HEK293 (cell line): ENCODE data around the gene TMC5.

Source experiments
- CTCF ChIA-PET: fragments of 350-600 bp; formaldehyde crosslinking; extraction: SDS; loops from one replicate; lab custom pipeline; 2021; ENCODE audit warnings: antibody characterized with exemption; lab: Yijun Ruan, JAX
- POLR2A ChIA-PET: fragments of 300-600 bp; formaldehyde crosslinking; extraction: SDS; loops from one replicate; lab custom pipeline; 2020; ENCODE audit warnings: antibody characterized with exemption, inconsistent platforms; lab: Yijun Ruan, JAX
- H3K27ac ChIP-seq: fragments of 200-500 bp; sonication (Bioruptor generic); 2 replicates; pipeline ENCODE4 v1.5.1; 2014; ENCODE audit warnings: low read depth, low read length, control low read depth, inconsistent platforms; ENCODE audit errors: extremely low read depth
- H3K36me3 ChIP-seq, 2 experiments: fragments of 200-500 bp in 1 of 2; sonication (Bioruptor generic) in 1 of 2; 1 replicate in 1 of 2; 2 replicates in 1 of 2; pipeline ENCODE4 v1.5.1; 2014 to 2017; ENCODE audit warnings: inconsistent platforms in 2 of 2, low read length in 2 of 2; ENCODE audit not compliant: control insufficient read depth in 2 of 2, insufficient read depth in 1 of 2
- H3K4me1 ChIP-seq: fragments of 200-500 bp; sonication (Bioruptor generic); 2 replicates; pipeline ENCODE4 v1.5.1; 2014; ENCODE audit warnings: mild to moderate bottlenecking, low read length, inconsistent platforms; ENCODE audit not compliant: control insufficient read depth, insufficient read depth
- H3K4me3 ChIP-seq: 2 replicates; pipeline ENCODE4 v1.5.1; 2011; ENCODE audit warnings: low read depth, mild to moderate bottlenecking, control low read depth, low read length, moderate library complexity
- H3K9me3 ChIP-seq: fragments of 200-500 bp; sonication (Bioruptor generic); 2 replicates; pipeline ENCODE4 v1.5.1; 2014; ENCODE audit warnings: low read depth, low read length, inconsistent platforms; ENCODE audit not compliant: control insufficient read depth, insufficient read depth
- EGR2 ChIP-seq: fragments of 450-650 bp; formaldehyde crosslinking; IDR thresholded peaks from 2 replicates; pipeline ENCODE4 v1.5.1; 2016; ENCODE audit warnings: low read depth, missing biosample characterization, missing genetic modification characterization
- KLF10 ChIP-seq: fragments of 450-650 bp; IDR thresholded peaks from 2 replicates; pipeline ENCODE4 v1.5.1; 2018; ENCODE audit warnings: missing biosample characterization, mild to moderate bottlenecking, missing genetic modification characterization
- YY1 ChIP-seq: fragments of 450-650 bp; formaldehyde crosslinking; IDR thresholded peaks from 2 replicates; pipeline ENCODE4 v1.5.1; 2018; ENCODE audit warnings: missing biosample characterization, missing genetic modification characterization
- ZBTB20 ChIP-seq: fragments of 450-650 bp; formaldehyde crosslinking; IDR thresholded peaks from 2 replicates; pipeline ENCODE4 v1.5.1; 2016; ENCODE audit warnings: missing biosample characterization, missing genetic modification characterization
- ZIC2 ChIP-seq: fragments of 450-650 bp; formaldehyde crosslinking; IDR thresholded peaks from 2 replicates; pipeline ENCODE4 v1.5.1; 2016; ENCODE audit warnings: missing biosample characterization, missing genetic modification characterization
- ZNF324 ChIP-seq: fragments of 450-650 bp; formaldehyde crosslinking; IDR thresholded peaks from 2 replicates; pipeline ENCODE4 v1.5.1; 2016; ENCODE audit warnings: missing biosample characterization, missing genetic modification characterization
- ZNF335 ChIP-seq: fragments of 450-650 bp; formaldehyde crosslinking; conservative IDR thresholded peaks from 2 replicates; pipeline ENCODE4 v1.5.1; 2016; ENCODE audit warnings: missing biosample characterization, missing genetic modification characterization
- ZNF426 ChIP-seq: fragments of 450-650 bp; formaldehyde crosslinking; IDR thresholded peaks from 2 replicates; pipeline ENCODE4 v1.5.1; 2017; ENCODE audit warnings: missing biosample characterization, missing genetic modification characterization, mild to moderate bottlenecking, inconsistent platforms, moderate library complexity
- ZNF629 ChIP-seq: fragments of 450-650 bp; formaldehyde crosslinking; IDR thresholded peaks from 2 replicates; pipeline ENCODE4 v1.5.1; 2017; ENCODE audit warnings: missing biosample characterization, missing genetic modification characterization
- ZNF843 ChIP-seq: fragments of 450-650 bp; formaldehyde crosslinking; IDR thresholded peaks from 2 replicates; pipeline ENCODE4 v1.5.1; 2016; ENCODE audit warnings: missing biosample characterization, missing genetic modification characterization
- ZXDB ChIP-seq: fragments of 450-650 bp; formaldehyde crosslinking; IDR thresholded peaks from 2 replicates; pipeline ENCODE4 v1.5.1; 2016; ENCODE audit warnings: missing biosample characterization, missing genetic modification characterization
- TF ChIP-seq, protein P1 (sequence below): sonication (generic); formaldehyde crosslinking; IDR thresholded peaks from 2 replicates; pipeline ENCODE4 v1.8.1; 2022; ENCODE audit warnings: mild to moderate bottlenecking, moderate library complexity, missing genetic modification reagents
- TF ChIP-seq, protein P2 (sequence below): fragments of 450-650 bp; formaldehyde crosslinking; IDR thresholded peaks from 2 replicates; pipeline ENCODE4 v1.5.1; 2016; ENCODE audit warnings: missing biosample characterization, missing genetic modification characterization
- TF ChIP-seq, protein P3 (sequence below): fragments of 450-650 bp; formaldehyde crosslinking; IDR thresholded peaks from 2 replicates; pipeline ENCODE4 v1.5.1; 2017; ENCODE audit warnings: missing biosample characterization, missing genetic modification characterization
- TF ChIP-seq, protein P4 (sequence below): fragments of 450-650 bp; formaldehyde crosslinking; IDR thresholded peaks from 2 replicates; pipeline ENCODE4 v1.5.1; 2016; ENCODE audit warnings: missing biosample characterization, missing genetic modification characterization
- TF ChIP-seq, protein P5 (sequence below): fragments of 450-650 bp; formaldehyde crosslinking; conservative IDR thresholded peaks from 2 replicates; pipeline ENCODE4 v1.5.1; 2016; ENCODE audit warnings: low read depth, missing biosample characterization, missing genetic modification characterization
- TF ChIP-seq, protein P6 (sequence below): fragments of 450-650 bp; formaldehyde crosslinking; IDR thresholded peaks from 2 replicates; pipeline ENCODE4 v1.5.1; 2016; ENCODE audit warnings: missing biosample characterization, missing genetic modification characterization

Gene TMC5

DNA sequence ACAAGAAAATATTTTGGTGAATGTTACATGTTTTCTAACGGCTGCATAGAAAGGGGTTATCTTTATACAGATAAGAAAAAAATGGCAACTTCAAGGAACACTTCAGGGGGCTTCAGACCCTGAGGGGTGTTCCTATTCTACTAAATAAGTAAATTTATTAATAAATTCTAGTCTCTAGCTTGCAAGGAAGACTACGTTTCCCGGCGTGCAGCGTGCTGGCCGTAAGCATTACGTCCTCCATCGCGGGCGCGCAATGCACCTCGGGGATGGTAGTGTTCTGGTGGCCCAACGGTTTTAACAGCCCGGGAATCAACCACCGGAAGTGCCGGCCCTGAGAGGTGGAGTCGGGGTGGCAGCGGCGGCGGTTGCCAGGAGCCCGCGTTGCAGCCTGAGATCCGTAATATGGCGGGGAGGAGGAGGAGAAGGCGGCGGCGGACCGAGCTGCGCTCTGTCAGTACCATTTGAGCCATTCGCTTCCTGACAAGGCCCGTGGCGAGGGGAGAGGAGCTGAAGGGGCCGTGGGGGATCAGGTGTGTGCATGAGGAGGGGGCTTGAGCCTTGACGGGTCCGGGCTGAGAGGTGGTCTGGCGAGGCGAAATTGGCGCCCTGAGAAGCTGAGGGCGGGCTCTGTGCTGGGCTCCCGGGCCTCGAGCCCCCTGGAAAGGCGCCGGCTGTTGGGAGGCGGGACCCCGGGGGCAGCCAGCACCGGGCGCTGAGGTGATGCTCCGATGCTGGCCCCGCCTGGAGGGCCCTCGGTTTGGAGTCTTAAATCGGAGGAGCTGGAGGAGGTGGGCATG is 106.1 kb downstream of the TMC5 start, which contains the start of gene CCP110:
Gene CCP110 (plus strand): TSS at position 384 of the 797 bp plus-strand sequence. CDS start 3,940 bp downstream, outside the sequence.
- H3K9me3 ChIP-seq: no peaks in the 10 kb centered on the region
- ChIA-PET POLR2A (interaction anchor here (0.6 to 2.5 kb wide), 5 partner anchors 14 to 733 kb away, joined by 3 to 25 read pairs (median 3); partner anchors contain the start of genes RPS15A and VPS35L), CTCF (interaction anchor here (0.7 to 1.8 kb wide), 5 partner anchors 10 to 438 kb away, joined by 3 to 9 read pairs (median 3); partner anchors contain the start of gene VPS35L)
- H3K4me1 ChIP-seq: peaks cover 14% of the 10 kb centered on the region; the same call in 1 of the 2 replicates
- H3K27ac ChIP-seq: peak within 1 kb of the TSS; percentile 68; the same call in 1 of the 2 replicates
- peaks cover 8 to 12% of the 10 kb centered on the region in 2 experiments for H3K36me3 ChIP-seq
- peak within 1 kb of the TSS; percentile 95 for H3K4me3 ChIP-seq
- TF ChIP-seq ZNF335 (tag by site-specific recombination) (peak; percentile 98), EGR2 (tag by site-specific recombination) (peak; percentile 51; the same call in 1 of the 2 replicates), ZNF426 (no peak), ZNF324 (tag by site-specific recombination) (peak; percentile 77), ZBTB20 (peak; percentile 98), ZNF843 (tag by site-specific recombination) (no peak), KLF10 (tag by site-specific recombination) (no peak), YY1 (tag by site-specific recombination) (peak; percentile 70; the same call in 1 of the 2 replicates), ZNF629 (tag by site-specific recombination) (peak; percentile 90), ZIC2 (peak; percentile 54), ZXDB (tag by site-specific recombination) (peak; percentile 84)
- TF ChIP-seq, protein P1, sequence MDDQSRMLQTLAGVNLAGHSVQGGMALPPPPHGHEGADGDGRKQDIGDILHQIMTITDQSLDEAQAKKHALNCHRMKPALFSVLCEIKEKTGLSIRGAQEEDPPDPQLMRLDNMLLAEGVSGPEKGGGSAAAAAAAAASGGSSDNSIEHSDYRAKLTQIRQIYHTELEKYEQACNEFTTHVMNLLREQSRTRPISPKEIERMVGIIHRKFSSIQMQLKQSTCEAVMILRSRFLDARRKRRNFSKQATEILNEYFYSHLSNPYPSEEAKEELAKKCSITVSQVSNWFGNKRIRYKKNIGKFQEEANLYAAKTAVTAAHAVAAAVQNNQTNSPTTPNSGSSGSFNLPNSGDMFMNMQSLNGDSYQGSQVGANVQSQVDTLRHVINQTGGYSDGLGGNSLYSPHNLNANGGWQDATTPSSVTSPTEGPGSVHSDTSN (CRISPR knock-in tag): peak; percentile 20; the same call in 1 of the 2 replicates
- TF ChIP-seq, protein P2, sequence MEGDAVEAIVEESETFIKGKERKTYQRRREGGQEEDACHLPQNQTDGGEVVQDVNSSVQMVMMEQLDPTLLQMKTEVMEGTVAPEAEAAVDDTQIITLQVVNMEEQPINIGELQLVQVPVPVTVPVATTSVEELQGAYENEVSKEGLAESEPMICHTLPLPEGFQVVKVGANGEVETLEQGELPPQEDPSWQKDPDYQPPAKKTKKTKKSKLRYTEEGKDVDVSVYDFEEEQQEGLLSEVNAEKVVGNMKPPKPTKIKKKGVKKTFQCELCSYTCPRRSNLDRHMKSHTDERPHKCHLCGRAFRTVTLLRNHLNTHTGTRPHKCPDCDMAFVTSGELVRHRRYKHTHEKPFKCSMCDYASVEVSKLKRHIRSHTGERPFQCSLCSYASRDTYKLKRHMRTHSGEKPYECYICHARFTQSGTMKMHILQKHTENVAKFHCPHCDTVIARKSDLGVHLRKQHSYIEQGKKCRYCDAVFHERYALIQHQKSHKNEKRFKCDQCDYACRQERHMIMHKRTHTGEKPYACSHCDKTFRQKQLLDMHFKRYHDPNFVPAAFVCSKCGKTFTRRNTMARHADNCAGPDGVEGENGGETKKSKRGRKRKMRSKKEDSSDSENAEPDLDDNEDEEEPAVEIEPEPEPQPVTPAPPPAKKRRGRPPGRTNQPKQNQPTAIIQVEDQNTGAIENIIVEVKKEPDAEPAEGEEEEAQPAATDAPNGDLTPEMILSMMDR (tag by site-specific recombination): peak; percentile 20; the same call in 1 of the 2 replicates
- TF ChIP-seq, protein P3, sequence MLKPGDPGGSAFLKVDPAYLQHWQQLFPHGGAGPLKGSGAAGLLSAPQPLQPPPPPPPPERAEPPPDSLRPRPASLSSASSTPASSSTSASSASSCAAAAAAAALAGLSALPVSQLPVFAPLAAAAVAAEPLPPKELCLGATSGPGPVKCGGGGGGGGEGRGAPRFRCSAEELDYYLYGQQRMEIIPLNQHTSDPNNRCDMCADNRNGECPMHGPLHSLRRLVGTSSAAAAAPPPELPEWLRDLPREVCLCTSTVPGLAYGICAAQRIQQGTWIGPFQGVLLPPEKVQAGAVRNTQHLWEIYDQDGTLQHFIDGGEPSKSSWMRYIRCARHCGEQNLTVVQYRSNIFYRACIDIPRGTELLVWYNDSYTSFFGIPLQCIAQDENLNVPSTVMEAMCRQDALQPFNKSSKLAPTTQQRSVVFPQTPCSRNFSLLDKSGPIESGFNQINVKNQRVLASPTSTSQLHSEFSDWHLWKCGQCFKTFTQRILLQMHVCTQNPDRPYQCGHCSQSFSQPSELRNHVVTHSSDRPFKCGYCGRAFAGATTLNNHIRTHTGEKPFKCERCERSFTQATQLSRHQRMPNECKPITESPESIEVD (tag by site-specific recombination): no peak
- TF ChIP-seq, protein P4, sequence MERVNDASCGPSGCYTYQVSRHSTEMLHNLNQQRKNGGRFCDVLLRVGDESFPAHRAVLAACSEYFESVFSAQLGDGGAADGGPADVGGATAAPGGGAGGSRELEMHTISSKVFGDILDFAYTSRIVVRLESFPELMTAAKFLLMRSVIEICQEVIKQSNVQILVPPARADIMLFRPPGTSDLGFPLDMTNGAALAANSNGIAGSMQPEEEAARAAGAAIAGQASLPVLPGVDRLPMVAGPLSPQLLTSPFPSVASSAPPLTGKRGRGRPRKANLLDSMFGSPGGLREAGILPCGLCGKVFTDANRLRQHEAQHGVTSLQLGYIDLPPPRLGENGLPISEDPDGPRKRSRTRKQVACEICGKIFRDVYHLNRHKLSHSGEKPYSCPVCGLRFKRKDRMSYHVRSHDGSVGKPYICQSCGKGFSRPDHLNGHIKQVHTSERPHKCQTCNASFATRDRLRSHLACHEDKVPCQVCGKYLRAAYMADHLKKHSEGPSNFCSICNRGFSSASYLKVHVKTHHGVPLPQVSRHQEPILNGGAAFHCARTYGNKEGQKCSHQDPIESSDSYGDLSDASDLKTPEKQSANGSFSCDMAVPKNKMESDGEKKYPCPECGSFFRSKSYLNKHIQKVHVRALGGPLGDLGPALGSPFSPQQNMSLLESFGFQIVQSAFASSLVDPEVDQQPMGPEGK (tag by site-specific recombination): peak; percentile 58
- TF ChIP-seq, protein P5, sequence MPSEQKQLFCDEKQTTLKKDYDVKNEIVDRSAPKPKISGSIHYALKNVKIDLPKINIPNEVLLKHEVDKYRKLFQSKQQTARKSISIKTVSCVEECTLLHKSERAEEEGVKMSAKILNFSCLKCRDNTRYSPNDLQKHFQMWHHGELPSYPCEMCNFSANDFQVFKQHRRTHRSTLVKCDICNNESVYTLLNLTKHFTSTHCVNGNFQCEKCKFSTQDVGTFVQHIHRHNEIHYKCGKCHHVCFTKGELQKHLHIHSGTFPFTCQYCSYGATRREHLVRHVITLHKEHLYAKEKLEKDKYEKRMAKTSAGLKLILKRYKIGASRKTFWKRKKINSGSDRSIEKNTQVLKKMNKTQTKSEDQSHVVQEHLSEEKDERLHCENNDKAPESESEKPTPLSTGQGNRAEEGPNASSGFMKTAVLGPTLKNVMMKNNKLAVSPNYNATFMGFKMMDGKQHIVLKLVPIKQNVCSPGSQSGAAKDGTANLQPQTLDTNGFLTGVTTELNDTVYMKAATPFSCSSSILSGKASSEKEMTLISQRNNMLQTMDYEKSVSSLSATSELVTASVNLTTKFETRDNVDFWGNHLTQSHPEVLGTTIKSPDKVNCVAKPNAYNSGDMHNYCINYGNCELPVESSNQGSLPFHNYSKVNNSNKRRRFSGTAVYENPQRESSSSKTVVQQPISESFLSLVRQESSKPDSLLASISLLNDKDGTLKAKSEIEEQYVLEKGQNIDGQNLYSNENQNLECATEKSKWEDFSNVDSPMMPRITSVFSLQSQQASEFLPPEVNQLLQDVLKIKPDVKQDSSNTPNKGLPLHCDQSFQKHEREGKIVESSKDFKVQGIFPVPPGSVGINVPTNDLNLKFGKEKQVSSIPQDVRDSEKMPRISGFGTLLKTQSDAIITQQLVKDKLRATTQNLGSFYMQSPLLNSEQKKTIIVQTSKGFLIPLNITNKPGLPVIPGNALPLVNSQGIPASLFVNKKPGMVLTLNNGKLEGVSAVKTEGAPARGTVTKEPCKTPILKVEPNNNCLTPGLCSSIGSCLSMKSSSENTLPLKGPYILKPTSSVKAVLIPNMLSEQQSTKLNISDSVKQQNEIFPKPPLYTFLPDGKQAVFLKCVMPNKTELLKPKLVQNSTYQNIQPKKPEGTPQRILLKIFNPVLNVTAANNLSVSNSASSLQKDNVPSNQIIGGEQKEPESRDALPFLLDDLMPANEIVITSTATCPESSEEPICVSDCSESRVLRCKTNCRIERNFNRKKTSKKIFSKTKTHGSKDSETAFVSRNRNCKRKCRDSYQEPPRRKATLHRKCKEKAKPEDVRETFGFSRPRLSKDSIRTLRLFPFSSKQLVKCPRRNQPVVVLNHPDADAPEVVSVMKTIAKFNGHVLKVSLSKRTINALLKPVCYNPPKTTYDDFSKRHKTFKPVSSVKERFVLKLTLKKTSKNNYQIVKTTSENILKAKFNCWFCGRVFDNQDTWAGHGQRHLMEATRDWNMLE (tag by site-specific recombination): 0 out of 2 replicates have a peak, but pooled peaks have one; percentile 9
- TF ChIP-seq, protein P6, sequence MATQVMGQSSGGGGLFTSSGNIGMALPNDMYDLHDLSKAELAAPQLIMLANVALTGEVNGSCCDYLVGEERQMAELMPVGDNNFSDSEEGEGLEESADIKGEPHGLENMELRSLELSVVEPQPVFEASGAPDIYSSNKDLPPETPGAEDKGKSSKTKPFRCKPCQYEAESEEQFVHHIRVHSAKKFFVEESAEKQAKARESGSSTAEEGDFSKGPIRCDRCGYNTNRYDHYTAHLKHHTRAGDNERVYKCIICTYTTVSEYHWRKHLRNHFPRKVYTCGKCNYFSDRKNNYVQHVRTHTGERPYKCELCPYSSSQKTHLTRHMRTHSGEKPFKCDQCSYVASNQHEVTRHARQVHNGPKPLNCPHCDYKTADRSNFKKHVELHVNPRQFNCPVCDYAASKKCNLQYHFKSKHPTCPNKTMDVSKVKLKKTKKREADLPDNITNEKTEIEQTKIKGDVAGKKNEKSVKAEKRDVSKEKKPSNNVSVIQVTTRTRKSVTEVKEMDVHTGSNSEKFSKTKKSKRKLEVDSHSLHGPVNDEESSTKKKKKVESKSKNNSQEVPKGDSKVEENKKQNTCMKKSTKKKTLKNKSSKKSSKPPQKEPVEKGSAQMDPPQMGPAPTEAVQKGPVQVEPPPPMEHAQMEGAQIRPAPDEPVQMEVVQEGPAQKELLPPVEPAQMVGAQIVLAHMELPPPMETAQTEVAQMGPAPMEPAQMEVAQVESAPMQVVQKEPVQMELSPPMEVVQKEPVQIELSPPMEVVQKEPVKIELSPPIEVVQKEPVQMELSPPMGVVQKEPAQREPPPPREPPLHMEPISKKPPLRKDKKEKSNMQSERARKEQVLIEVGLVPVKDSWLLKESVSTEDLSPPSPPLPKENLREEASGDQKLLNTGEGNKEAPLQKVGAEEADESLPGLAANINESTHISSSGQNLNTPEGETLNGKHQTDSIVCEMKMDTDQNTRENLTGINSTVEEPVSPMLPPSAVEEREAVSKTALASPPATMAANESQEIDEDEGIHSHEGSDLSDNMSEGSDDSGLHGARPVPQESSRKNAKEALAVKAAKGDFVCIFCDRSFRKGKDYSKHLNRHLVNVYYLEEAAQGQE (tag by site-specific recombination): peak; percentile 14; the same call in 1 of the 2 replicates
